ENCODE measurements around the gene OR10J4.
"Not testable (repeated sequence)": the region's sequence is repeated elsewhere in the genome, so short reads cannot be mapped to it uniquely, and the experiment has no call there.

OR10J4 gene

GRCh38 chr1:159443066-159443750 is 11.2 kb downstream of the OR10J4 start:
- no peaks in the 10 kb centered on the region for H3K27me3 ChIP-seq (replicated peaks; ENCODE audit: control insufficient read depth, insufficient read depth, low read length)
- no peak overlapping the region for H3K9ac ChIP-seq (ENCODE audit: low read length)
- no peaks in the 10 kb centered on the region for H3K36me3 ChIP-seq (ENCODE audit: control insufficient read depth, insufficient read depth, low read length, severe bottlenecking)
- H3K4me1 ChIP-seq (ENCODE audit: control insufficient read depth, insufficient read depth, low read length): no peaks in the 10 kb centered on the region
- DNase-seq (ENCODE audit: low read depth): no peak
- no peak overlapping the region for H3K4me3 ChIP-seq (ENCODE audit: low read length)
- H3K9me3 ChIP-seq (ENCODE audit: control insufficient read depth, low read length): peaks cover 10% of the 10 kb centered on the region

DNA sequence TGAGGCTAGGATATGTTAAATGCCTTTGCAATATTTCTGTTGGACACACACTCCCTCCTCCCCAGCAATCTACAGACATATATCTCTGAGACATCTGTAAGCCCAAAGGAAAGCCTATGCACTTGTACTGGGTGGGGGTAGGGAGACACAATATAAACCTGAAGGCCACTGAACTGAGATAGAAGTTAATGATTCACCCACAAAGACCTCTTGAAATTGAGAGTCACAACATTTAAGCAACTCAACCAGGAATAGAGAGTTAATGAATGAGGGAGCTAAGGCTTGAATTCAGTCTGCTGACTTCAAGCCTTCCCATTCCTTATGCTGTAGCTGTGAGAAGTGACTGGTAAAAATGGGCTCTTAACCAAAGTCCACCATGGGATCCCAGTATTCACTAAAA is 12.5 kb downstream of the OR10J4 start:
- Histone ChIP-seq H3K27me3 (replicated peaks; ENCODE audit: control insufficient read depth, insufficient read depth, low read length) (no peaks in the 10 kb centered on the region), H3K4me3 (ENCODE audit: low read length) (no peak overlapping the region), H3K4me1 (ENCODE audit: control insufficient read depth, insufficient read depth, low read length) (no peaks in the 10 kb centered on the region), H3K9ac (ENCODE audit: low read length) (no peak overlapping the region), H3K36me3 (ENCODE audit: control insufficient read depth, insufficient read depth, low read length, severe bottlenecking) (no peaks in the 10 kb centered on the region), H3K9me3 (ENCODE audit: control insufficient read depth, low read length) (peaks cover 14% of the 10 kb centered on the region)
- no peak for DNase-seq (ENCODE audit: low read depth)

- no peaks in the 10 kb centered on the region for H3K36me3 ChIP-seq (ENCODE audit: control insufficient read depth, insufficient read depth, low read length, severe bottlenecking)
- no peak for DNase-seq (ENCODE audit: low read depth)
- no peaks in the 10 kb centered on the region for H3K4me1 ChIP-seq (ENCODE audit: control insufficient read depth, insufficient read depth, low read length)
- H3K27me3 ChIP-seq (replicated peaks; ENCODE audit: control insufficient read depth, insufficient read depth, low read length): no peaks in the 10 kb centered on the region
- H3K9me3 ChIP-seq (ENCODE audit: control insufficient read depth, low read length): peaks cover 23% of the 10 kb centered on the region
- no peak overlapping the region for H3K4me3 ChIP-seq (ENCODE audit: low read length)
- H3K9ac ChIP-seq (ENCODE audit: low read length): no peak overlapping the region
Observed at GRCh38 chr1:159448181-159448580, 16.2 kb downstream of the OR10J4 start.

DNA sequence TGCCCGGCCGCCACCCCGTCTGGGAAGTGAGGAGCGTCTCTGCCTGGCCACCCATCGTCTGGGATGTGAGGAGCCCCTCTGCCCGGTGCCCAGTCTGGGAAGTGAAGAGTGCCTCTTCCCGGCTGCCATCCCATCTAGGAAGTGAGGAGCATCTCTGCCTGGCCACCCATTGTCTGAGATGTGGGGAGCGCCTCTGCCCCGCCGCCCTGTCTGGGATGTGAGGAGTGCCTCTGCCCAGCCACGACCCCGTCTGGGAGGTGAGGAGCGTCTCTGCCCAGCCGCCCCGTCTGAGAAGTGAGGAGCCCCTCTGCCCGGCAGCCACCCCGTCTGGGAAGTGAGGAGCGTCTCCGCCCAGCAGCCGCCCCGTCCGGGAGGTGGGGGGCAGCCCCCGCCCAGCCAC is 17.6 kb downstream of the OR10J4 start:
- H3K9me3 ChIP-seq (ENCODE audit: control insufficient read depth, low read length): peaks cover 23% of the 10 kb centered on the region
- H3K9ac ChIP-seq (ENCODE audit: low read length); H3K27me3 ChIP-seq (replicated peaks; ENCODE audit: control insufficient read depth, insufficient read depth, low read length); H3K4me3 ChIP-seq (ENCODE audit: low read length); DNase-seq (ENCODE audit: low read depth); H3K4me1 ChIP-seq (ENCODE audit: control insufficient read depth, insufficient read depth, low read length); H3K36me3 ChIP-seq (ENCODE audit: control insufficient read depth, insufficient read depth, low read length, severe bottlenecking): not testable (repeated sequence)

DNA sequence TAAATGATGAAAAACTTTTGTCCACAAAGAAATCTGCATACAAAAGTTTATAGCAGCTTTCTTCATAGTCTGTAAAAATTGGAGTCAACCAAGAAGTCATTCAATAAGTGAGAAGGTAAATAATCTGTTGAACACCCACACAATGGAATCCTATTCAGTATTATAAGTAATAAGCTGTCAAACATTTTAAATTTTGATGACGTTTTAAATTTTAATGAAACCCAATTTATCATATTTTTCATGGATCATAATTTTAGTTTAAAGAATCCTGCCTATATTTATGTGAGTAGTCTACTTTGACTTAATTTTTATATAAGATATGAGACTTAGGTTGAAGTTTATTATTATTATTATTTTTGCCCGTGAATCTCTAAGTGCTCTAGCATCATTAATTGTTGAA is 27.5 kb downstream of the OR10J4 start:
- Histone ChIP-seq H3K27me3 (replicated peaks; ENCODE audit: control insufficient read depth, insufficient read depth, low read length) (no peaks in the 10 kb centered on the region), H3K9me3 (ENCODE audit: control insufficient read depth, low read length) (peaks cover 15% of the 10 kb centered on the region), H3K4me1 (ENCODE audit: control insufficient read depth, insufficient read depth, low read length) (no peaks in the 10 kb centered on the region), H3K4me3 (ENCODE audit: low read length) (no peak overlapping the region), H3K9ac (ENCODE audit: low read length) (no peak overlapping the region), H3K36me3 (ENCODE audit: control insufficient read depth, insufficient read depth, low read length, severe bottlenecking) (no peaks in the 10 kb centered on the region)
- no peak for DNase-seq (ENCODE audit: low read depth)

GRCh38 chr1:159465191-159465603 is 33.2 kb downstream of the OR10J4 start:
- no peaks in the 10 kb centered on the region for H3K27me3 ChIP-seq (replicated peaks; ENCODE audit: control insufficient read depth, insufficient read depth, low read length)
- H3K9ac ChIP-seq (ENCODE audit: low read length): no peak overlapping the region
- no peak for DNase-seq (ENCODE audit: low read depth)
- H3K4me3 ChIP-seq (ENCODE audit: low read length): no peak overlapping the region
- no peaks in the 10 kb centered on the region for H3K36me3 ChIP-seq (ENCODE audit: control insufficient read depth, insufficient read depth, low read length, severe bottlenecking)
- no peaks in the 10 kb centered on the region for H3K4me1 ChIP-seq (ENCODE audit: control insufficient read depth, insufficient read depth, low read length)
- peaks cover 17% of the 10 kb centered on the region for H3K9me3 ChIP-seq (ENCODE audit: control insufficient read depth, low read length)

DNA sequence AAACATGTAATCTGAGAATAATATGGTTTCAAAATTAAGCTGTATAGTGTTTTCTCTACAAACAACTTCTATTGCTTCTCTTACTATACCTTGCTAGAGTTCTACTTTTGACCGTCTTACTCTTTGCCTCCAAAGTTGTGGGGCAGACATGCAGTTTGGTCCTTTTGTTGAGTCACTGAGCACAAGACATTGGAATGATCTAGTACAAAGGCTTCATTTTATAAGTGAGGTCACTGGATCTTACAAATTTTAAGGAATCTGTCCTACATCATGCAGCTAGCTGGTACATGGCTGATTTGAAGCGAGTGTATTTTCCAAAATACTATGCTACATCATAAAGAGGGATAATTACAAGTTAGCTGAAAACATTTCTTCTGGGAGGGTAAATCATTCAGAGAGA is 36.3 kb downstream of the OR10J4 start:
- DNase-seq (ENCODE audit: low read depth): no peak
- H3K9me3 ChIP-seq (ENCODE audit: control insufficient read depth, low read length): peaks cover 3% of the 10 kb centered on the region
- no peak overlapping the region for H3K4me3 ChIP-seq (ENCODE audit: low read length)
- no peaks in the 10 kb centered on the region for H3K27me3 ChIP-seq (replicated peaks; ENCODE audit: control insufficient read depth, insufficient read depth, low read length)
- no peak overlapping the region for H3K9ac ChIP-seq (ENCODE audit: low read length)
- H3K36me3 ChIP-seq (ENCODE audit: control insufficient read depth, insufficient read depth, low read length, severe bottlenecking): no peaks in the 10 kb centered on the region
- no peaks in the 10 kb centered on the region for H3K4me1 ChIP-seq (ENCODE audit: control insufficient read depth, insufficient read depth, low read length)

DNA sequence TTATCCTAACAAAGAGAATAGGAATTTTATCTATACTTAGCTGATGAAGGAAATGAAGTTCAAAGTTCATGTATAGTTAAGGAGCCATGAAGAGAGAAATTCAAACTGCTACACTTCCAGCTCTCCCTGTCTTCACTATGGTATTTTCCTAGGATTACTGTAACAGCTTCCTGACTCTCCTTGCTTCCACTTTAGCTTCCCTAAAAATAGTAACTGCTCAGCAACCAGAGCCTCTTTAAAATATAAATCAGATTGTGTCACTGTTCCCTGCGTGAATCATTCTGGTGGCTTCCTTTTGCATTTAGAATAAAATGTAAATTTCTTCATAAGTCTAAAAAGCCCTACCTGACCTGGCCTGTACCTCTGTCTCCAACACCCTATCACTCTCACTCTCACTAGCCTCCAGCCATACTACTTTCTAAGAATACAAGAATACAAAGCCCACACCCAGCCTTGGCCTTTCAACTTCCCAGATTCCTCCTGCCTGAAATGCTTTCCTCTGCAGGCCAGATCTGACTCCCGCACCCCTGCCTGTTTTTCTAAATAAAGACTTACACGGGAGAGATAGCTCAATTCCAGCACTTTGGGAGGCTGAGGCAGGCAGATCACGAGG is 38.0 kb downstream of the OR10J4 start:
- peak; percentile 16 for DNase-seq (ENCODE audit: low read depth)
- Histone ChIP-seq H3K4me1 (ENCODE audit: control insufficient read depth, insufficient read depth, low read length) (no peaks in the 10 kb centered on the region), H3K27me3 (replicated peaks; ENCODE audit: control insufficient read depth, insufficient read depth, low read length) (no peaks in the 10 kb centered on the region), H3K9ac (ENCODE audit: low read length) (no peak overlapping the region), H3K36me3 (ENCODE audit: control insufficient read depth, insufficient read depth, low read length, severe bottlenecking) (no peaks in the 10 kb centered on the region), H3K4me3 (ENCODE audit: low read length) (no peak overlapping the region), H3K9me3 (ENCODE audit: control insufficient read depth, low read length) (peaks cover 3% of the 10 kb centered on the region)

DNA sequence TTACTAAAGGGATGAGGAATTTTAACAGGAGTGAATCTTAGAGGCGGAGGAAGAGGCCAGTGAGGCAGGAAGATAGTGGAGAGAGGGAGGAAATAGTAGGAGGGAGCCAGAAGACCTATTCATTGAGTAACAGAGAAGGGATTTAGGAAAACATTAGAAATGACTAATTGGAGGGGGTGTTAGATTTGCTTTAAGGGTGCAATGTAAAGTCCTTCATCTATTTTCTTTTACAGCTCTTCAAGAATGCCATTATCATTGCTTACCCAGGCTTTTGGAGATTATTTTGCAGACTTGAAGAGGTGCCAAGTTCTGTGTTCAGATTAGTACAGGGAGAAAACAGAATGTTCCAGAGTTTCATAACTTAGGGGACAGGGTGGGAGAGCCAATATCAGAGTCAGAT is 41.3 kb downstream of the OR10J4 start:
- peak; percentile 46 for DNase-seq (ENCODE audit: low read depth)

DNA sequence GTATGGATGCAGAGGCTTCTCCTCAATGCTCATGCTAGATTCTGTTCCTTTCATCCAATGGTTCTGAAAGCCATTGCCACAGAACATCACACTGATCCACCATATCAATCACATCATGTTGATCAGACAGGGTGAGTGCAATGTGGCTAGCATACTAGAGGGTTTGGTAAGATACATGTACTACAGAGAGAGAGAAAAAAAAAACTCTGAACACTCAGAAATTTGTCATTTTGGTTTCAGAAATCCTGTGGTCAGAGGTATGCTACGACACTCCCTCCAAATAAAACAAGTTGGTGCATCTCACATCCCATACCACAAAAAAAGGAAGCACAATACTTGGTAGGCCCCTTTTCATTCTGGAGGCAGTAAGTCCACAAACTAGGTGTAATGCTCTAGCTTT is 42.9 kb downstream of the OR10J4 start:
- DNase-seq (ENCODE audit: low read depth): no peak
- H3K36me3 ChIP-seq (ENCODE audit: control insufficient read depth, insufficient read depth, low read length, severe bottlenecking): no peaks in the 10 kb centered on the region

More for the DNA sequence above, 41.3 kb downstream of the OR10J4 start:
- Histone ChIP-seq H3K27me3 (replicated peaks; ENCODE audit: control insufficient read depth, insufficient read depth, low read length) (no peaks in the 10 kb centered on the region), H3K4me1 (ENCODE audit: control insufficient read depth, insufficient read depth, low read length) (no peaks in the 10 kb centered on the region), H3K9ac (ENCODE audit: low read length) (no peak overlapping the region), H3K4me3 (ENCODE audit: low read length) (no peak overlapping the region), H3K9me3 (ENCODE audit: control insufficient read depth, low read length) (peaks cover 3% of the 10 kb centered on the region), H3K36me3 (ENCODE audit: control insufficient read depth, insufficient read depth, low read length, severe bottlenecking) (no peaks in the 10 kb centered on the region)

More for the DNA sequence above, 42.9 kb downstream of the OR10J4 start:
- no peaks in the 10 kb centered on the region for H3K27me3 ChIP-seq (replicated peaks; ENCODE audit: control insufficient read depth, insufficient read depth, low read length)
- no peak overlapping the region for H3K9ac ChIP-seq (ENCODE audit: low read length)
- no peaks in the 10 kb centered on the region for H3K9me3 ChIP-seq (ENCODE audit: control insufficient read depth, low read length)
- H3K4me3 ChIP-seq (ENCODE audit: low read length): no peak overlapping the region
- H3K4me1 ChIP-seq (ENCODE audit: control insufficient read depth, insufficient read depth, low read length): no peaks in the 10 kb centered on the region
